Activated CD4-positive, alpha-beta T cell treated with anti-CD3 and anti-CD28 coated beads, Interleukin-2, Interleukin-6, amounts not matched to agents 100 ng/mL and 50 ng/mL, durations not matched to agents 16 hours and 8 hours (primary cell): Measurements from ENCODE around the gene ZNF277.
"Not testable (repeated sequence)": the region's sequence is repeated elsewhere in the genome, so short reads cannot be mapped to it uniquely, and the experiment has no call there.

Experiments used
- DNase-seq: peaks from one replicate; pipeline ENCODE4 v3.0.0-alpha.2; 2020

Gene ZNF277

GRCh38 chr7:112296432-112296831 lies 89.9 kb downstream of the ZNF277 start:
- DNase-seq: no peak

- no peak for DNase-seq
Measured at GRCh38 chr7:112297681-112298080, 91.2 kb downstream of the ZNF277 start.

DNA sequence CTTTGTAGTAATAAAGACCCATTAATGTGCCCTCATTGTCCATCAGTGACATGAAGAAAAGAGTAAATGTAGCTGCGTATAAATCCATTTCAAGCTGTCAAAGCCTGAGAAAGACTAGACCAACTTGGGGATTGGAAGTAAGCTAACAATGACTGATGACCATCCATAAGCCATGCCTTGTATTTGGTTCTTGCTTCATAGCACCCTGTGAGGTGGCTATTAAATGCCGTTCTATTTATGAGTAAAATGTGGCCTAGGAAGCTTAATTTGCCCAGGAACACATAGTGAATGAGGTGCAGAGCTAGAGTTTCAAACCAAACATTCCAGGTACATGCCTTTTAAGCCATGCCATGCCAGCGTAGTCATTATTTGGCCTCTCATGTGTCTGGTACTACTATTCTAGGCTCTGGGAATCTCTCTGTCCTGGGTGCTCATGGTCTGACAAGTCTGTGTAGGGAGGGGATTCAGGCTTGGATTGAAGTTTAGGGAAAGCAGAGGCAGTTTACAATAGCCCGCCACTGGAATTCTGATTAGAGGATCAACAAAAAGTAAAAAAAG lies 92.1 kb downstream of the ZNF277 start:
- no peak for DNase-seq

DNA sequence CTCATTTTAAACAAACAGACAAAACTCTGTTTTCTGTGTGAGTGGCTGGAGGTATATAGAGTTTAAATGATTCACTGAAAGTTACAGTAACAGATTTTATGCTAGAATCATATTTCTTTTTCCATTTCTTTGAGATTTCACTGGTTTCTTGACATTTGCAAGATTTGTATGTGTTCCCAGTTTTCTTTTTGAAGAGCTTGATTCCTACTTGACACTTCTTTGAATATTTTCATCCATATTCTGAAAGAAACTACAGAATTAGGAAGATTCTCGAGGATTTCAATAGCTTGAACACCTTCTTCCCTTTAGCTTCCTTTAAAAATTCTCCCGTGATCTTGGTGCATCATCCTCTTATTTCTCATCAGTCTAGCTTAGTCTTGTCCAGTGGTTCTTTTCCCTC lies 93.6 kb downstream of the ZNF277 start:
- DNase-seq: no peak

DNA sequence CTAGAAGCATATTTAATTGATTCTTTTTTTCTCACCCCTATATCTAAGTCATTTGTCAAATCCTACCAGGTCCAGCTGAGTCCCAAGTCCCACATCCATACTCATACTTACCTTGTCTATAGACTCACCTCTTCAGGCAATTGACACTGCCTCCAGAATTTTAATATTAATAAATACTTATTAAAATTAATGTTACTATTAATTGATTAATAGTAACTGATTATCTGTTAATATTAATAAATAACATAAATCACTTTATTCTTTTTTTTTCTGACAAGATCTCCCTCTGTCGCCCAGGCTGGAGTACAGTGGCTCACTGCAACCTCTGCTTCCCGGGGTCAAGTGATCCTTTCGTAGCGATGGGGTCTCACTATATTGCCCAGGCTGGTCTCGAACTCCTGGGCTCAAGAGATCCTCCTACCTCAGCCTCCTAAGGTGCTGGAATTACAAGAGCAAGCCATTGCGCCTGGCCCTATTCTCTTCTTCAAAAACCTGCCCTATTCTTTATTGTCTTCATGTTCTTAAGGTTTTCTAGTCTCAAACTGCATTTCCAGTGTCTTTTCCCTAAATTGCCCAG lies 94.4 kb downstream of the ZNF277 start:
- DNase-seq: no peak

DNA sequence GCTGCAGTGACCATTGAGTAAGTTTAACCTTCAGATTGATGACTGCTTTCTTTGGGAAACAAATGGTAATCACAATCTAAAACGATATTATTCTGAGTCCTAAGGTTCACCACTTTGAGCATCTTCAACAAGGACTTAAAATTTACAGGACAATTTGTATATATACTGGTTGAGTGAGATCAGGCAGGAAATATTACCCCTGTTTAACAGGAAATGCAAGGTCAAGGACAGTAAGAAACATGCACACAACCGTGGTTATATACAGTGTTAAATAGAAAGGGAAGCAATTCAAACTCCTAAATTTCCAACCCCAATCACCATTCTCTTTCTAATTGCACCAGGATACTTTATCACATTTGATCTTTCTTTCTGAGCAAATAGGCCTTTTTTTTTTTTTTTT lies 96.1 kb downstream of the ZNF277 start:
- DNase-seq: no peak

GRCh38 chr7:112306903-112307302 lies 100.4 kb downstream of the ZNF277 start:
- DNase-seq: no peak

- DNase-seq: no peak
Measured at GRCh38 chr7:112307506-112307905, 101.0 kb downstream of the ZNF277 start.

DNA sequence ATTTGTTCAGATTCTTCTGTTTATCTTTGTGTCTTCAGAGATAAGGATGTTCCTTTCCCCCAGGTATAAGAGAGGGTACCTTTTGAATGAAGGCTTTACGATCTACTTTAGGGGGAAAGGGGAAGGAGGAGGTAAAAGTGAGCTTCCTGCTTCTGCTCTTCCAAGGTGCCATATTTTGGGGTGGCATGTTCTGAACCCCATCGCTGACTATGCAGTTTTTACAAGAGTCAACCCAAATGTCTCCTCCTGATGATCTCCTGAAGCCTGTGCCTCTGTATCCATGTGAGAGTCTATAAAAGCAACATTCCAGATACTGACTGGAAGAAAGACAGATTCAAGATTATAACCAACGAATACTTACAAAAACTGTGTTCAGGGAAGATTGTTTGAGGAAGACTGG lies 102.5 kb downstream of the ZNF277 start:
- no peak for DNase-seq

DNA sequence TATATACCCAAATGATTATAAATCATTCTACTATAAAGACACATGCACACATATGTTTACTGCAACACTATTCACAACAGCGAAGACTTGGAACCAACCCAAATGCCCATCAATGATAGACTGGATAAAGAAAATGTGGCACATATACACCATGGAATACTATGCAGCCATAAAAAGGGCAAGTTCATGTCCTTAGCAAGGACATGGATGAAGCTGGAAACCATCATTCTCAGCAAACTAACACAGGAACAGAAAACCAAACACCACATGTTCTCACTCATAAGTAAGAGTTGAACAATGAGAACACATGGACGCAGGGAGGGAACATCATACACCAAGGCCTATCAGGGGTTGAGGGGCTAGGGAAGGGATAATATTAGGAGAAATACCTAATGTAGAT lies 110.3 kb downstream of the ZNF277 start:
- not testable (repeated sequence) for DNase-seq

DNA sequence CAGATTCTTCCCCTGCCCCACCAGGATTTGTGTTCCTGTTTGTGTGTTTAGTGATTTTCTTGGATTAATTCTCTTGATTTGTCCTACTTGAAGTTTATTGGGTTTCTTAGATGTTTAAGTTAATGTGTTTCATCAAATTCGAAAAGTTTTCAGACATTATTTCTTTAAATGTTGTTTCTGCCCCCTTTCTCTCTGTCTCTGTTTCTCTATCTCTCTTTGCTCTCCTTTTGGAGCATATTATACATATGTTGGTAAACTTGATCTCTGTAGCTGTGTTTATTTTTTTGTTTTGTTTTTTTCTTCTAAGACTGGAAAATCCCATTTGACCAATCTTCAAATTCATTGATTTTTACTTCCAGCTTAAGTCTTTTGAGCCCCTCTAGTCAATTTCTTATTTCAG lies 115.6 kb downstream of the ZNF277 start:
- DNase-seq: no peak

GRCh38 chr7:112327566-112327965 lies 121.1 kb downstream of the ZNF277 start:
- DNase-seq: no peak

DNA sequence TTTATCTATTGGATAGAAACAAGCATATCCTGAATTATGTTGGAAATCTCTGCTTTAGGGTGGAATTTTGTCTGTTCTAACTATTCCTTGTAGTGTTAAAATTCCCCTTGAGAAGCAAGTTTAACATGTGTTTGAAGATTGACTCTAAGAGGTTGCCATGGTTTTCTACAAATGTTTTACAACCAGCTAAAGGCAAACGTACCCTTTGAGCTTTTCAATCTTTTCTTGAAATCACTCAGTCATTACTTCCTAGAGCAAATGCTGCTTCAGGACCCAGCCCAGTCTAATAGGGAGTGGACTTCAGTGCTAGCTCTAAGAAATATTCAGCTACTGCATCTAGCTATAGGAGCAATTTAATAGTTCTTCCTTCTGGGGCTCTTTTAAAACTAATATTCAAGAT lies 125.0 kb downstream of the ZNF277 start:
- no peak for DNase-seq

- no peak for DNase-seq
Measured at GRCh38 chr7:112334366-112334765, 127.9 kb downstream of the ZNF277 start.

GRCh38 chr7:112336261-112336660 lies 129.8 kb downstream of the ZNF277 start:
- DNase-seq: no peak

- DNase-seq: no peak
Measured at GRCh38 chr7:112336936-112337576, 130.6 kb downstream of the ZNF277 start.

- no peak for DNase-seq
Measured at GRCh38 chr7:112337892-112338291, 131.4 kb downstream of the ZNF277 start.

- DNase-seq: no peak
Measured at GRCh38 chr7:112338786-112339185, 132.3 kb downstream of the ZNF277 start.

DNA sequence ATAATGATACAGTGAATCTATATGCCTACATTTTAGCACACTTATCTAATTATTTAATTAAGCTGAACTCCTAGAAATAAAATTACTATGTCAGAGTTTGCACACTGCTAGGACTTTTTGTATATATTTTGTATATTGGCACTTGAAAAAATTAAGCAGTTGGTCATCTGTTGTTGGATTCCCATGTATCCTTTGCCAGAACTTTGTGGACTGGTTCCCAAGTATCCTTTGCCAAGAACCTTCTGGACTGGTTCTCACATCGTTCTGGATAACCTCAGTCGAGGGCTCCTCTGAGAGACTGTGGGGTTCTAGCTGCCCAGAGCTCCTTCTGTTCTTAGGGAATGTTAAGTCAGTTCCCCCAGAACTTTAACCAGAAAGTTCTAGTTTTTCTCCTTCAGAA lies 135.0 kb downstream of the ZNF277 start:
- no peak for DNase-seq

DNA sequence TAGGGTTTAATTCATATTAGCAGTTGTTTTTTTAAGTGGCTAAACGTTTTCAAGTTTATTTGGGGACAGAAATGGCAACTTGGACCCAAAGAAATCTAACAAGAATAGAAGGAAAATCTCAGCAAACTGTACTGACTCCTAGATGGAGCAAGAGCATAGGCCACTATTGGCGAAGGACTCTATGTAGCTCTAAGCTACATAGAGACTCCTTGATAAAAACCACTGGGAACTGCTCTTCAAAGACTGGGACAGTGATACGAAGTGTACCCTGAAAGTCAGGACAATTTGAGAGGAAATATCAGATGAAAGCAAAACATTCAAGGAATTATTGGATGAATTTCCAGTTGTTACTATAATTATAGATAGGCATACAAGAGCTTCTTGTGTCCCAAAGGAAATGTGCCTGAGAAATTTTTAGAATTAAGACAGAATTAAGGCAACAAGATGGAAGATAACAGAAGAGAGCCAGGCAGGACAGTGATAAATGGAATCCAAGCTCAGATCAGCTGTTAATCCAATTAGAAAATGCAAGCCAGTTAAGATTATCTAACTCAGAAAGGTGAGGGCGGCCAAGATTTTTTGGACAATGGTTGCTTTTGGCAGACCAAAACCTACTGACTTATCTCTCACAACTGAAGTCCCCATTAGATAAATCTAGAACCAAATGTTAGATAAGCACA lies 140.0 kb downstream of the ZNF277 start:
- DNase-seq: no peak

DNA sequence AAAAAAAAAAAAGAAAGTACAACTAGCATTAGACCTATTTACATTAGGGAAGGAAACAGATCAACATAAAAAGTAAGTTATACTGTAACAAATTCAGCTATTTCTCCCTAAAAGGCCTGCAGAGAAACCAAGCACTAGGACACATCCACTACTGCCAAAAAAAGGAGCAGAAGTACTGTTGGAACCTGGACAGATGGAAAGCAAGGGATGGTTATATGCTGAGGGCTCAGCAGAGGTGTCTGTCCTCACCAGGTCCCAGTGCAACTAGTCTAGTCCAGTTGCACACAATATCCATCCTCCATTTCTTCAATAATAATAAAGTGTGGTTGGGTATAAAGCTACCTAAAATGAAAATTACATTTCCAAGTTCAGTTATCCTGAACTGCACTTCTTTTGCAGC lies 140.6 kb downstream of the ZNF277 start:
- no peak for DNase-seq

DNA sequence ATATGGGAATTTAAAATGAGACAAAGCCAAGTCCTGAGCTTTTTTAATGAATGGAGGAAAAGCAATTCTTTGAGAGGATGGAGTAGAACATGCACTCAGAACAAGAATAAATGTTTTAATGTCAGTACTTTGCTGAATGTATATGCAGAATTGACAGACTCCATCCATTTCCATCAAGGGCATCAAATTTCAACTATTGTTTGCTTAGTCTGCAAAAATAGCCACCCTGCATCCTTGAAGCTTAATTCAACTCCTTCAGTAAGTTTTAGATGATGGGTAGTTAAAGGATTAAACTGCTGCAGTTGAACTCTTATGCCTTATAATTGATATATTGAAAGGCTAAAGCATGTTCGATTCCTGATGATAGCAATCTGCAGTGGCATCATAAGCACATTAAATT lies 144.1 kb downstream of the ZNF277 start:
- no peak for DNase-seq

- DNase-seq: no peak
Measured at GRCh38 chr7:112356596-112356995, 150.1 kb downstream of the ZNF277 start.

- DNase-seq: no peak
Measured at GRCh38 chr7:112357136-112357535, 150.6 kb downstream of the ZNF277 start.
